Neural progenitor cell (in vitro differentiated cells): Measurements from ENCODE around the gene DRC3.

Experiments
- EZH2 ChIP-seq: fragments of 200-600 bp; sonication (generic); IDR thresholded peaks from 2 replicates; pipeline ENCODE4 v1.6.1; 2017; ENCODE audit warnings: antibody characterized with exemption, mild to moderate bottlenecking, moderate library complexity
- TF ChIP-seq, protein P1 (sequence below): fragments of 200-600 bp; sonication (generic); IDR thresholded peaks from 2 replicates; pipeline ENCODE4 v1.5.1; 2017; ENCODE audit warnings: antibody characterized with exemption, mild to moderate bottlenecking

DNA sequence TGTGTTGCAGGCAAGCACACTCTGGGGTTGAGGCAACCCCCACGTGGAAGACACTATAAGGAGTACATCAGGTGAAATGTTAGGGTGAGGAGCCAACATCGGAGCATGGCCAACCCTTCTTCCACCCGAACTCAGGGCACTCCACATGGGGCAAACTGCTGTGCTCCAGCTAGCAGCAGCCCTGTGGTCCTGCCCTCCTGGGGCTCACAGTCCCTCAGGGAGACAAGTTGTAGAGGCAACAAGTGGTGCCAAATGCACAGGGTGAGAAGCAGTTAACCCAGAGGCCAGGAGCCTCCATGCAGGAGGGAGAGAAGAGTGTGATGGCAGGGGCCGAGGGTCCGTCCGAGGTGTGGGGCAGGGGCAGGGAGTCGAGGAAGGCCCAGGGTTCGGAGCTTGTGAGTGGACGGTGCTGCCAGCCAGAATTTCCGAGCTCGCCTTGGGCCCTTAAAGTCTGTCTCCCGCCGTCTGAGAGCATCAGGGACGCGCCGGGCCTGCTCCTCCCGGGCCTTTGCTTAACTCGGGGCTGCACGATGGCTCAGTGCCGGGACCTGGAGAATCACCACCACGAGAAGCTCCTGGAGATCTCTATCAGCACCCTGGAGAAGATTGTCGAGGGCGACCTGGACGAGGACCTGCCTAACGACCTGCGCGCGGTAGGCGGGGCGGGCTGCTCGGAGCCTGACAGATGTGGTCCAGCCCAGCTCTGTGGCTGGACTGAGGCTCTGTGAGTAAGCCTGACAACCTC lies 34.0 kb downstream of the DRC3 start:
- TF ChIP-seq, protein P1, sequence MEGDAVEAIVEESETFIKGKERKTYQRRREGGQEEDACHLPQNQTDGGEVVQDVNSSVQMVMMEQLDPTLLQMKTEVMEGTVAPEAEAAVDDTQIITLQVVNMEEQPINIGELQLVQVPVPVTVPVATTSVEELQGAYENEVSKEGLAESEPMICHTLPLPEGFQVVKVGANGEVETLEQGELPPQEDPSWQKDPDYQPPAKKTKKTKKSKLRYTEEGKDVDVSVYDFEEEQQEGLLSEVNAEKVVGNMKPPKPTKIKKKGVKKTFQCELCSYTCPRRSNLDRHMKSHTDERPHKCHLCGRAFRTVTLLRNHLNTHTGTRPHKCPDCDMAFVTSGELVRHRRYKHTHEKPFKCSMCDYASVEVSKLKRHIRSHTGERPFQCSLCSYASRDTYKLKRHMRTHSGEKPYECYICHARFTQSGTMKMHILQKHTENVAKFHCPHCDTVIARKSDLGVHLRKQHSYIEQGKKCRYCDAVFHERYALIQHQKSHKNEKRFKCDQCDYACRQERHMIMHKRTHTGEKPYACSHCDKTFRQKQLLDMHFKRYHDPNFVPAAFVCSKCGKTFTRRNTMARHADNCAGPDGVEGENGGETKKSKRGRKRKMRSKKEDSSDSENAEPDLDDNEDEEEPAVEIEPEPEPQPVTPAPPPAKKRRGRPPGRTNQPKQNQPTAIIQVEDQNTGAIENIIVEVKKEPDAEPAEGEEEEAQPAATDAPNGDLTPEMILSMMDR = no peak
- TF ChIP-seq EZH2 = no peak
